Right lobe of liver (tissue), 4 donors: ENCODE results near the gene FOXI1.
"Not testable (repeated sequence)": the region's sequence is repeated elsewhere in the genome, so short reads cannot be mapped to it uniquely, and the experiment has no call there.

ENCODE experiments used
- POLR2A ChIP-seq: fragments of 450-650 bp; IDR thresholded peaks from one replicate; pipeline ENCODE4 v1.6.1; 2017; ENCODE audit warnings: antibody characterized with exemption, mild to moderate bottlenecking
- TF ChIP-seq, protein P1 (sequence below), 4 donors: fragments of 200-600 bp in 3 of 4; fragments of 450-650 bp in 1 of 4; IDR thresholded peaks; one replicate each; pipeline versions ENCODE4 v1.5.1 to v1.8.0; 2016 to 2022; ENCODE audit warnings: antibody characterized with exemption in 4 of 4, mild to moderate bottlenecking in 2 of 4
- donor health status: DM: no; HTN: no; CAD: no.
- donor health status: DM: no; HTN: no; CAD: no.
- donor health status: DM: no; HTN: yes; CAD: no.

DNA sequence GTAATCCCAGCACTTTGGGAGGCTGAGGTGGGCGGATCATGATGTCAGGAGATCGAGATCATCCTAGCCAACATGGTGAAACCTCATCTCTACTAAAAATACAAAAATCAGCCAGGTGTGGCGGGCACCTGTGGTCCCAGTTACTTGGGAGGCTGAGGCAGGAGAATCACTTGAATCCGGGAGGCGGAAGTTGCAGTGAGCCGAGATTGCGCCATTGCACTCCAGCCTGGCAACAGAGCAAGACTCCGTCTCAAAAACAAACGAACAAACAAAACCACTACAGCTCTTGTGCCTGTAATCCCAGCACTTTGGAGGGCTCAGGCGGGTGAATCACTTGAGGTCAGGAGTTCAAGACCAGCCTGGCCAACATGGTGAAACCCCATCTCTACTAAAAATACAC is 11.4 kb upstream of the FOXI1 start:
- TF ChIP-seq POLR2A, result not testable (repeated sequence)
- TF ChIP-seq, protein P1, sequence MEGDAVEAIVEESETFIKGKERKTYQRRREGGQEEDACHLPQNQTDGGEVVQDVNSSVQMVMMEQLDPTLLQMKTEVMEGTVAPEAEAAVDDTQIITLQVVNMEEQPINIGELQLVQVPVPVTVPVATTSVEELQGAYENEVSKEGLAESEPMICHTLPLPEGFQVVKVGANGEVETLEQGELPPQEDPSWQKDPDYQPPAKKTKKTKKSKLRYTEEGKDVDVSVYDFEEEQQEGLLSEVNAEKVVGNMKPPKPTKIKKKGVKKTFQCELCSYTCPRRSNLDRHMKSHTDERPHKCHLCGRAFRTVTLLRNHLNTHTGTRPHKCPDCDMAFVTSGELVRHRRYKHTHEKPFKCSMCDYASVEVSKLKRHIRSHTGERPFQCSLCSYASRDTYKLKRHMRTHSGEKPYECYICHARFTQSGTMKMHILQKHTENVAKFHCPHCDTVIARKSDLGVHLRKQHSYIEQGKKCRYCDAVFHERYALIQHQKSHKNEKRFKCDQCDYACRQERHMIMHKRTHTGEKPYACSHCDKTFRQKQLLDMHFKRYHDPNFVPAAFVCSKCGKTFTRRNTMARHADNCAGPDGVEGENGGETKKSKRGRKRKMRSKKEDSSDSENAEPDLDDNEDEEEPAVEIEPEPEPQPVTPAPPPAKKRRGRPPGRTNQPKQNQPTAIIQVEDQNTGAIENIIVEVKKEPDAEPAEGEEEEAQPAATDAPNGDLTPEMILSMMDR (IDR thresholded peaks at IDR 0.05), result not testable (repeated sequence)
